Aorta (tissue), 5 donors: ENCODE data around the gene SNRPD3. TPM values are rescaled to one million over a fixed set of nuclear protein-coding genes. Genes with fewer than 3 reads are reported as not detected.
"Not testable (repeated sequence)": the region's sequence is repeated elsewhere in the genome, so short reads cannot be mapped to it uniquely, and the experiment has no call there.

Experiments
- ATAC-seq: fragments of 200-7000 bp; cut with Tn5 transposase; one replicate; pipeline ENCODE4 v1.9.1; 2022; ENCODE audit warnings: moderate library complexity; ENCODE audit not compliant: low FRiP score
- DNase-seq, 2 donors: peaks; one replicate each; pipeline ENCODE4 v3.0.0-alpha.2; 2020
- H3K27ac ChIP-seq, 2 donors: one replicate each; pipeline ENCODE4 v1.5.1; 2013; ENCODE audit warnings: low read length in 2 of 2, mild to moderate bottlenecking in 2 of 2, moderate library complexity in 2 of 2, control low read depth in 1 of 2, inconsistent platforms in 1 of 2, low read depth in 1 of 2
- H3K27me3 ChIP-seq, 2 donors: one replicate each; pipeline ENCODE4 v1.6.1; 2013; ENCODE audit warnings: control low read depth in 1 of 2, low read length in 1 of 2, mild to moderate bottlenecking in 1 of 2, moderate library complexity in 1 of 2; ENCODE audit not compliant: insufficient read depth in 2 of 2, control insufficient read depth in 1 of 2
- H3K36me3 ChIP-seq, 2 donors: one replicate each; pipeline ENCODE4 v1.6.1; 2013; ENCODE audit warnings: control low read depth in 1 of 2, low read length in 1 of 2, mild to moderate bottlenecking in 1 of 2; ENCODE audit not compliant: insufficient read depth in 2 of 2, control insufficient read depth in 1 of 2
- H3K4me1 ChIP-seq, 2 donors: one replicate each; pipeline ENCODE4 v1.6.1; 2013; ENCODE audit warnings: low read length in 2 of 2, control low read depth in 1 of 2, mild to moderate bottlenecking in 1 of 2, moderate library complexity in 1 of 2; ENCODE audit not compliant: insufficient read depth in 2 of 2, control insufficient read depth in 1 of 2
- H3K4me3 ChIP-seq, 2 donors: one replicate each; pipeline ENCODE4 v1.5.1; 2013; ENCODE audit warnings: low read length in 2 of 2, control low read depth in 1 of 2, mild to moderate bottlenecking in 1 of 2
- H3K9me3 ChIP-seq: one replicate; pipeline ENCODE4 v1.6.1; 2013; ENCODE audit warnings: mild to moderate bottlenecking, low read length; ENCODE audit not compliant: control insufficient read depth
- WGBS, 2 donors: extraction: QIAGEN DNeasy Blood & Tissue Kit; methylation state at CpG; one replicate each; pipeline ENCODE4 v1.1.7; 2013; 5-methylcytosine and 5-hydroxymethylcytosine counted together
- intact Hi-C, 2 donors: fragments of 100-400 bp; cut with DNase I; formaldehyde crosslinking; loops; one replicate each; pipeline versions ENCODE4 v1.14.2 to v1.15.0; 2022
- polyA plus RNA-seq, 2 donors: library from polyadenylated mRNA; stranded (reverse); fragments of 200-250 nt; gene quantifications; one replicate each; pipeline ENCODE4 v1.2.3, GENCODE V29; 2013
- total RNA-seq, 2 donors: library from RNA; stranded (reverse); fragmentation: NEBNext Ultra II Directional; extraction: Animal tissue kit (Norgen Biotek cat#: 25700); gene quantifications; one replicate each; pipeline ENCODE4 v1.2.1, GENCODE V29; 2021
- donor health status: healthy with polysubstance abuse.
- donor health status: Bipolar disorder and iron deficiency.
- donor health status: DM: no; HTN: no; CAD: no.
- donor health status: DM: no; HTN: no; CAD: no.
- donor health status: DM: yes; HTN: yes; CAD: no.

SNRPD3 gene
- total and polyA plus RNA-seq, 4 donors, result 43.4 to 91.4 (median 60.0) TPM

GRCh38 chr22:24597076-24597475 is 41.3 kb downstream of the SNRPD3 start:
- H3K4me1 ChIP-seq, H3K27ac ChIP-seq, H3K4me3 ChIP-seq, H3K27me3 ChIP-seq, H3K9me3 ChIP-seq, ATAC-seq, H3K36me3 ChIP-seq, intact Hi-C loops: not testable (repeated sequence)
- DNase-seq, result peak in 1 of 2 donors; percentile 12
- WGBS, 2 donors, result 92 to 93% methylated on average over 9 of the region's 9 CpGs

- H3K27ac ChIP-seq, result no peak overlapping the region
- no peaks in the 10 kb centered on the region for H3K27me3 ChIP-seq
- H3K36me3 ChIP-seq, result no peaks in the 10 kb centered on the region
- intact Hi-C loops, result no loop called here
- DNase-seq, result peak in 1 of 2 donors; percentile 49
- H3K4me1 ChIP-seq, result no peaks in the 10 kb centered on the region
- ATAC-seq, result no peak
- no peaks in the 10 kb centered on the region for H3K9me3 ChIP-seq
- 86 to 91% methylated on average over 8 of the region's 8 CpGs for WGBS, 2 donors
- no peak overlapping the region for H3K4me3 ChIP-seq
Measured at GRCh38 chr22:24599514-24599913, 43.7 kb downstream of the SNRPD3 start.

GRCh38 chr22:24599958-24600715 is 44.3 kb downstream of the SNRPD3 start:
- H3K4me1 ChIP-seq, H3K27ac ChIP-seq, H3K27me3 ChIP-seq, H3K9me3 ChIP-seq, H3K36me3 ChIP-seq, ATAC-seq, intact Hi-C loops, H3K4me3 ChIP-seq: not testable (repeated sequence)
- DNase-seq, result peak in 1 of 2 donors; percentile 41
- 82 to 92% methylated on average over 3 of the region's 3 CpGs for WGBS, 2 donors

- intact Hi-C loops, result no loop called here
- 54 to 58% methylated on average over 12 of the region's 12 CpGs for WGBS, 2 donors
- Histone ChIP-seq H3K27me3 (no peaks in the 10 kb centered on the region), H3K36me3 (no peaks in the 10 kb centered on the region), H3K4me3 (no peak overlapping the region), H3K27ac (no peak overlapping the region), H3K9me3 (no peaks in the 10 kb centered on the region), H3K4me1 (no peaks in the 10 kb centered on the region)
- DNase-seq (peak in 1 of 2 donors; percentile 81), ATAC-seq (peak; percentile 53)
Measured at GRCh38 chr22:24601217-24602104, 45.7 kb downstream of the SNRPD3 start.

DNA sequence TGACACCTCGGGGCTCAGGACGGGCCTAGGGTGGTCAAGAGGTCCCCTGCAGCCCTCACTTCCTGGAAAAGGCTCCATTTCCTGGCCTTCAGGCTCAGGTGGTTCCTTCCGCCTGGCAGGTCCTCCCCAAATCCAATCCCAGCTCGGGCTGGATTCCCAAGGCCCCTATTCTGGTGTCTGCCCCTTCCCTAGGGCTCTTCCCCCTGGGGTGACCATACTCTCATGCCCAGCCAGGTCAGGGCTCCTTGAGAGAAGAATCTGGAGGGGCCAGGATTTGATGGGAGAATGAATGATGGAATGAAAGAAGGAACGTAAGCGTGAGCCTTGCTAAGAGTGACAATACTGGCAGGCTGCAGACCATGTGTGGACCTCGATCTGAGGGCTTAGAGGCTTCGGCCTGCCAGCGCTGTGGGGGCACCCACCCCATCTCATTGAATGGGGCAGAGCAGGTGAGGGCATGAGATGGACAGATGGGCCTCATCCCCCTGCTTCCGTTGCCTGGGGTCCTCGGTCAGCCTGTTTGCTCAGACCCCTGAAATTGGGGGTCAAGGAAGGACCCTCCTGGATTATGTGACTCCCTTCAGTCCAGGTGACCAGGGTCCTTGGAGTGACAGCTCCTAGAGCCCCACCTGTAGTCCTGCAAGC is 46.4 kb downstream of the SNRPD3 start:
- DNase-seq, result peak in 1 of 2 donors; percentile 34

DNA sequence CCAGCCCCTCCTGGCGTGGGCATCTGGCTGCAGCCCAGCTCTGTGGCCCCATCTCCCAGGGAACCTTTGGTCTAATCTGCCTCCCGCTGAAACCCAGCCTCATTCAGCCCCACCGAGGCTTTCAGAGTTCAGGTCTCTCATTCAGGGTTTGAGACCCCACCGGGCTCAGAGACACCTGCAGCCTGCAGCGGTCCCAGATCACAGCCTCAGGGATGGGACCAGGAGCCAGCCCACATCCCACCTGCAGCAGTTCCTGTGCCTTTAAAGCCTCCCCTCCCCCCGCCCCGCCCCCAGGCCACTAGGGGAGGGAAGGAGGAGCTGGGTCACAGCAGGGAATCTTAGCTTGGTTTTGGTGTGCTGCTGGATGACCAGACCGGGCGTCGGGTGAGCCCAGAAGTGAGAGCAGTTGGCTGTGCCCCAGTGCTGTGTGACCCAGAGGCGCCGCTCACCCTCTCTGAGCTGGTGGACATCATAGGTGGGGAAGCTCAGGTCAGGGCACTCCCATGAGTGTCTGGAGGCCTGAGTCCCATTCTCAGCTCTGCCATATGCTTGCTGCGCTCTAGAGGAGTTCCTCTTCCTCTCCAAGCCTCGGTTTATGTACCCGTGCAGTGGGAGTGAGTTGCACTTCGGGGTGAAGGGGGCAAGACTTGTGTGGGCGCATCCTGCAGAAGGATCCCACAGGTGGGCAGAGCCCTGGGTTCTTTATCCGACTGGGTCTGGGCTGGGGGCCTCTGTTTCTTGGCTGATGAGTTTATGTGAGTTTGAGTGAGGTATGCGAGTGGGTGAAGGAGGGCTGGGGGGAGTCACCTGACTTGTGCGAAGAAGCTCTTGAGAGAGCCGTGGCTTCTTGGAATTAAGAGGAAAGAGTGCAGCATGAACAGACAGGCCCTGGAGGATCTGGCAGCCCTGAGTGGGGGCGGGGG is 47.3 kb downstream of the SNRPD3 start, which contains the start of gene GGT1:
Gene GGT1, plus strand, starts transcription at position 347 of the 923 bp plus-strand sequence. CDS start 7,889 bp downstream, outside the sequence.
- H3K36me3 ChIP-seq, intact Hi-C loops, H3K9me3 ChIP-seq, H3K27ac ChIP-seq, ATAC-seq, H3K4me1 ChIP-seq, H3K4me3 ChIP-seq, H3K27me3 ChIP-seq: not testable (repeated sequence)
- 72 to 76% methylated on average over 19 to 22 of the region's 22 CpGs for WGBS, 2 donors
- DNase-seq, result peak in 1 of 2 donors; percentile 71

More for the DNA sequence above, 46.4 kb downstream of the SNRPD3 start:
- H3K36me3 ChIP-seq, H3K4me1 ChIP-seq, H3K27ac ChIP-seq, intact Hi-C loops, H3K9me3 ChIP-seq, H3K27me3 ChIP-seq, ATAC-seq, H3K4me3 ChIP-seq: not testable (repeated sequence)
- WGBS, 2 donors, result 93 to 94% methylated on average over 10 to 11 of the region's 11 CpGs

GRCh38 chr22:24603770-24604629 is 48.2 kb downstream of the SNRPD3 start:
- H3K27me3 ChIP-seq, H3K9me3 ChIP-seq, H3K36me3 ChIP-seq, H3K4me1 ChIP-seq, ATAC-seq, H3K4me3 ChIP-seq, H3K27ac ChIP-seq, intact Hi-C loops: not testable (repeated sequence)
- 28 to 33% methylated on average over 17 to 18 of the region's 18 CpGs for WGBS, 2 donors
- peak in 1 of 2 donors; percentile 48 for DNase-seq
